ENCODE measurements around the gene ARHGEF25. TPM values are rescaled to one million over a fixed set of nuclear protein-coding genes. Genes with fewer than 3 reads are reported as not detected.

Gene ARHGEF25
- total RNA-seq, 1 donor from 2014 or later, result 16.8 TPM

GRCh38 chr12:57579677-57580465 lies 31.4 kb upstream of the ARHGEF25 start:
- no peaks in the 10 kb centered on the region for H3K36me3 ChIP-seq (ENCODE audit: insufficient read depth, low read length)
- H3K4me1 Mint-ChIP-seq (ENCODE audit: low read depth, unreplicated experiment), result peaks cover 11% of the 10 kb centered on the region
- no peak for FAIRE-seq
- H3K27ac ChIP-seq (ENCODE audit: low read depth, low read length), result no peak overlapping the region
- H3K27me3 Mint-ChIP-seq (ENCODE audit: low read depth, unreplicated experiment), result peaks cover 8% of the 10 kb centered on the region
- no peak overlapping the region for H2AFZ ChIP-seq (ENCODE audit: low read depth, low read length)
- peaks cover 41% of the 10 kb centered on the region for H3K36me3 Mint-ChIP-seq (ENCODE audit: low read depth, unreplicated experiment)
- TF ChIP-seq, protein P1, sequence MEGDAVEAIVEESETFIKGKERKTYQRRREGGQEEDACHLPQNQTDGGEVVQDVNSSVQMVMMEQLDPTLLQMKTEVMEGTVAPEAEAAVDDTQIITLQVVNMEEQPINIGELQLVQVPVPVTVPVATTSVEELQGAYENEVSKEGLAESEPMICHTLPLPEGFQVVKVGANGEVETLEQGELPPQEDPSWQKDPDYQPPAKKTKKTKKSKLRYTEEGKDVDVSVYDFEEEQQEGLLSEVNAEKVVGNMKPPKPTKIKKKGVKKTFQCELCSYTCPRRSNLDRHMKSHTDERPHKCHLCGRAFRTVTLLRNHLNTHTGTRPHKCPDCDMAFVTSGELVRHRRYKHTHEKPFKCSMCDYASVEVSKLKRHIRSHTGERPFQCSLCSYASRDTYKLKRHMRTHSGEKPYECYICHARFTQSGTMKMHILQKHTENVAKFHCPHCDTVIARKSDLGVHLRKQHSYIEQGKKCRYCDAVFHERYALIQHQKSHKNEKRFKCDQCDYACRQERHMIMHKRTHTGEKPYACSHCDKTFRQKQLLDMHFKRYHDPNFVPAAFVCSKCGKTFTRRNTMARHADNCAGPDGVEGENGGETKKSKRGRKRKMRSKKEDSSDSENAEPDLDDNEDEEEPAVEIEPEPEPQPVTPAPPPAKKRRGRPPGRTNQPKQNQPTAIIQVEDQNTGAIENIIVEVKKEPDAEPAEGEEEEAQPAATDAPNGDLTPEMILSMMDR (IDR thresholded peaks at IDR 0.05; ENCODE audit: insufficient read depth, low read depth, low read length), result no peak
- TF ChIP-seq EZH2 (IDR thresholded peaks at IDR 0.05; ENCODE audit: insufficient read depth, low read length), result no peak
- no peak overlapping the region for H3K27ac Mint-ChIP-seq (ENCODE audit: unreplicated experiment)
- H3K9ac ChIP-seq (ENCODE audit: low read length), result no peak overlapping the region
- no peaks in the 10 kb centered on the region for H3K27me3 ChIP-seq (ENCODE audit: insufficient read depth, low read length)
- H3K79me2 ChIP-seq (ENCODE audit: insufficient read depth, low read length), result no peaks in the 10 kb centered on the region
- H3K4me3 ChIP-seq (ENCODE audit: insufficient read depth, low read depth, low read length), result no peak overlapping the region
- H3K9me3 ChIP-seq (ENCODE audit: insufficient read depth, low read depth, low read length), result no peaks in the 10 kb centered on the region
- no peak overlapping the region for H3K4me2 ChIP-seq (ENCODE audit: low read length)
- no peaks in the 10 kb centered on the region for H4K20me1 ChIP-seq (ENCODE audit: insufficient read depth, low read length)
- peaks cover 11% of the 10 kb centered on the region for H3K9me3 Mint-ChIP-seq (ENCODE audit: unreplicated experiment)
- DNase-seq (ENCODE audit: low read depth), result no peak
- no peak overlapping the region for H3K4me3 Mint-ChIP-seq (ENCODE audit: unreplicated experiment)
- no peaks in the 10 kb centered on the region for H3K4me1 ChIP-seq (ENCODE audit: insufficient read depth, low read length)

DNA sequence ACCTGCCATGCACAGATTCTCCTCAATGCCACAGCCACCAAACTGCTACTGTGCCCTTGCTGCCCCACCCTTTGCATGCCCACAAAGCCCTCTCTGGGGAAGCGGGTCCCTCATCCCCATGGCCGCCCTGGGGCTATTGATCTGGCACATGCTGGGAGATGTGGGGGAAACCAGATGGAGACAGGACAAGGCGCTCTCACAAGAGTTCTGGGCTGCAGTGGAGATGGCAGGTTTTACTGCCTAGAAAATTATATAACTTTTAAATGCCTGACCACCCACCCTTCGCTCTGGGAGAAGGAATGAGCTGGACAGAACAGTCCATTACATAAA lies 30.8 kb upstream of the ARHGEF25 start:
- Mint-ChIP-seq H3K27ac (ENCODE audit: unreplicated experiment) (no peak overlapping the region), H3K4me1 (ENCODE audit: low read depth, unreplicated experiment) (peaks cover 11% of the 10 kb centered on the region), H3K4me3 (ENCODE audit: unreplicated experiment) (no peak overlapping the region), H3K27me3 (ENCODE audit: low read depth, unreplicated experiment) (peaks cover 11% of the 10 kb centered on the region), H3K36me3 (ENCODE audit: low read depth, unreplicated experiment) (peaks cover 36% of the 10 kb centered on the region), H3K9me3 (ENCODE audit: unreplicated experiment) (peaks cover 10% of the 10 kb centered on the region)
- no peaks in the 10 kb centered on the region for H3K4me1 ChIP-seq (ENCODE audit: insufficient read depth, low read length)
- no peak overlapping the region for H3K27ac ChIP-seq (ENCODE audit: low read depth, low read length)
- DNase-seq (ENCODE audit: low read depth) (no peak), FAIRE-seq (no peak)
- no peaks in the 10 kb centered on the region for H3K36me3 ChIP-seq (ENCODE audit: insufficient read depth, low read length)
- TF ChIP-seq, protein P1 (IDR thresholded peaks at IDR 0.05; ENCODE audit: insufficient read depth, low read depth, low read length), result no peak
- no peak for TF ChIP-seq EZH2 (IDR thresholded peaks at IDR 0.05; ENCODE audit: insufficient read depth, low read length)
- H3K9me3 ChIP-seq (ENCODE audit: insufficient read depth, low read depth, low read length), result no peaks in the 10 kb centered on the region
- H3K27me3 ChIP-seq (ENCODE audit: insufficient read depth, low read length), result no peaks in the 10 kb centered on the region
- H2AFZ ChIP-seq (ENCODE audit: low read depth, low read length), result no peak overlapping the region
- H3K9ac ChIP-seq (ENCODE audit: low read length), result no peak overlapping the region
- no peak overlapping the region for H3K4me3 ChIP-seq (ENCODE audit: insufficient read depth, low read depth, low read length)
- no peaks in the 10 kb centered on the region for H3K79me2 ChIP-seq (ENCODE audit: insufficient read depth, low read length)
- no peak overlapping the region for H3K4me2 ChIP-seq (ENCODE audit: low read length)
- H4K20me1 ChIP-seq (ENCODE audit: insufficient read depth, low read length), result no peaks in the 10 kb centered on the region

DNA sequence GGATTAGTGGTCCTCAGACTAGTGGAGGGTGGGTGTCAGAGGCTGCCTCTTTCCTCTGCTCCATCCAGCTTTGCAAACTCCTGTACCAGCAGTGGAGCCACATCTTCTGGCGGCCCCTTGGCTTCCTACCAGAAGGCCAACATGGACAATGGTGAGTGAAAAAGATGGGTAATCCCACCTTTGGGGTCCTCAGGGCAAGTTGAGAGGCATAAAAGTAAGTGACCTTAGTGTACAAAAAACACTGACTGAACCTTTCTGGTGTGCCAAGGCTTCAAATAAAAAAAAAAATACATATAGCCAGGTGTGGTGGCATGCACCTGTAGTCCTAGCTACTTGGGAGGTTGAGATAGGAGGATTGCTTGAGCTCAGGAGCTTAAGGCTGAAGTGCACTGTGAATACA lies 29.4 kb upstream of the ARHGEF25 start:
- H3K4me2 ChIP-seq (ENCODE audit: low read length), result no peak overlapping the region
- no peak overlapping the region for H3K9ac ChIP-seq (ENCODE audit: low read length)
- peaks cover 9% of the 10 kb centered on the region for H3K4me1 Mint-ChIP-seq (ENCODE audit: low read depth, unreplicated experiment)
- TF ChIP-seq, protein P1 (IDR thresholded peaks at IDR 0.05; ENCODE audit: insufficient read depth, low read depth, low read length), result no peak
- no peak for TF ChIP-seq EZH2 (IDR thresholded peaks at IDR 0.05; ENCODE audit: insufficient read depth, low read length)
- no peak overlapping the region for H3K27ac Mint-ChIP-seq (ENCODE audit: unreplicated experiment)
- H4K20me1 ChIP-seq (ENCODE audit: insufficient read depth, low read length), result no peaks in the 10 kb centered on the region
- peaks cover 3% of the 10 kb centered on the region for H3K9me3 Mint-ChIP-seq (ENCODE audit: unreplicated experiment)
- no peaks in the 10 kb centered on the region for H3K36me3 ChIP-seq (ENCODE audit: insufficient read depth, low read length)
- no peaks in the 10 kb centered on the region for H3K79me2 ChIP-seq (ENCODE audit: insufficient read depth, low read length)
- H3K27ac ChIP-seq (ENCODE audit: low read depth, low read length), result no peak overlapping the region
- no peak overlapping the region for H2AFZ ChIP-seq (ENCODE audit: low read depth, low read length)
- no peaks in the 10 kb centered on the region for H3K9me3 ChIP-seq (ENCODE audit: insufficient read depth, low read depth, low read length)
- no peak overlapping the region for H3K4me3 ChIP-seq (ENCODE audit: insufficient read depth, low read depth, low read length)
- no peaks in the 10 kb centered on the region for H3K4me1 ChIP-seq (ENCODE audit: insufficient read depth, low read length)
- H3K4me3 Mint-ChIP-seq (ENCODE audit: unreplicated experiment), result no peak overlapping the region
- H3K27me3 ChIP-seq (ENCODE audit: insufficient read depth, low read length), result no peaks in the 10 kb centered on the region
- peaks cover 26% of the 10 kb centered on the region for H3K36me3 Mint-ChIP-seq (ENCODE audit: low read depth, unreplicated experiment)
- peaks cover 11% of the 10 kb centered on the region for H3K27me3 Mint-ChIP-seq (ENCODE audit: low read depth, unreplicated experiment)
- no peak for DNase-seq (ENCODE audit: low read depth)
- FAIRE-seq, result no peak
